Activated CD4-positive, alpha-beta T cell treated with anti-CD3 and anti-CD28 coated beads, Interleukin-2, amount 10 ng/mL, durations not matched to agents 7 days and 5 days (primary cell): ENCODE data around the gene DDX1. TPM values are rescaled to one million over a fixed set of nuclear protein-coding genes. Genes with fewer than 3 reads are reported as not detected.

Experiments used
- CTCF ChIA-PET: fragments of 350-600 bp; sonication (Branson Sonifier 250); formaldehyde crosslinking; loops from one replicate; lab custom pipeline; 2021; ENCODE audit warnings: antibody characterized with exemption; lab: Charles Lee
- POLR2A ChIA-PET: fragments of 350-600 bp; sonication (Branson Sonifier 250); formaldehyde crosslinking; loops from one replicate; lab custom pipeline; 2021; ENCODE audit warnings: antibody characterized with exemption; lab: Charles Lee
- DNase-seq: peaks from one replicate; pipeline ENCODE4 v3.0.0-alpha.2; 2020
- H3K27ac Mint-ChIP-seq: one replicate; pipeline ENCODE4 v1.8.0; 2021; ENCODE audit warnings: mild to moderate bottlenecking, moderate library complexity, mixed read lengths
- H3K27me3 Mint-ChIP-seq: one replicate; pipeline ENCODE4 v1.8.0; 2021; ENCODE audit warnings: mixed read lengths
- H3K36me3 Mint-ChIP-seq: one replicate; pipeline ENCODE4 v1.8.0; 2021; ENCODE audit warnings: low read depth, mixed read lengths
- H3K4me1 Mint-ChIP-seq: one replicate; pipeline ENCODE4 v1.8.0; 2021; ENCODE audit warnings: mixed read lengths
- H3K4me3 Mint-ChIP-seq: one replicate; pipeline ENCODE4 v1.8.0; 2021; ENCODE audit warnings: mild to moderate bottlenecking, moderate library complexity, mixed read lengths
- H3K9me3 Mint-ChIP-seq: one replicate; pipeline ENCODE4 v1.8.0; 2021; ENCODE audit warnings: mixed read lengths
- total RNA-seq, 2 experiments: library from RNA; stranded (reverse); gene quantifications; one replicate each; pipeline ENCODE4 v1.2.3, GENCODE V29; 2021

The DDX1 gene
- total RNA-seq, 2 experiments from 2014 or later: 64.1 to 65.7 TPM

DNA sequence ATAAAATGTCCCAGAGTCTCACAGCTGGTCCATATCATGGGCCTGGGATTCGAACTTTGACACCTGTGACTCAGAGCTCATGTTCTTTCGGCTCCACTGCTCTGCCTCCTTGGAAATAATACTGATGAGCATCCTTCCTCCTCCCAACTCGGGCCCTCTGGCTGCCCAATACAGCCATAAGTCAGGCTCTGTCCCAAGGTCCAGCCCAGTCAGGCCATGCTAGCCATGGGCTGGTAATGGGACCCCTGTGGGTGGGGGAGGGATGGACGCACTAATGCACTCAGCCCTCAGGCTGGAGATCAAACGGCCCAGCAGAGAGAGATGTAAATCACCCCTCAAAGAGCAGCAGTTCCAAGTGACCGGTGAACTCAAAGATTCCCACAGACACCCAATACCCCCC lies 61.1 kb downstream of the DDX1 start:
- H3K27me3 Mint-ChIP-seq: no peaks in the 10 kb centered on the region
- no peak for DNase-seq
- no peaks in the 10 kb centered on the region for H3K36me3 Mint-ChIP-seq
- CTCF ChIA-PET: no interaction called here
- H3K27ac Mint-ChIP-seq: no peak overlapping the region
- H3K4me3 Mint-ChIP-seq: no peak overlapping the region
- H3K9me3 Mint-ChIP-seq: no peaks in the 10 kb centered on the region
- POLR2A ChIA-PET: no interaction called here
- no peaks in the 10 kb centered on the region for H3K4me1 Mint-ChIP-seq

GRCh38 chr2:15653806-15654726 lies 62.4 kb downstream of the DDX1 start:
- no peaks in the 10 kb centered on the region for H3K36me3 Mint-ChIP-seq
- DNase-seq: no peak
- ChIA-PET CTCF (no interaction called here), POLR2A (no interaction called here)
- H3K9me3 Mint-ChIP-seq: no peaks in the 10 kb centered on the region
- H3K4me1 Mint-ChIP-seq: no peaks in the 10 kb centered on the region
- H3K4me3 Mint-ChIP-seq: no peak overlapping the region
- no peaks in the 10 kb centered on the region for H3K27me3 Mint-ChIP-seq
- no peak overlapping the region for H3K27ac Mint-ChIP-seq

DNA sequence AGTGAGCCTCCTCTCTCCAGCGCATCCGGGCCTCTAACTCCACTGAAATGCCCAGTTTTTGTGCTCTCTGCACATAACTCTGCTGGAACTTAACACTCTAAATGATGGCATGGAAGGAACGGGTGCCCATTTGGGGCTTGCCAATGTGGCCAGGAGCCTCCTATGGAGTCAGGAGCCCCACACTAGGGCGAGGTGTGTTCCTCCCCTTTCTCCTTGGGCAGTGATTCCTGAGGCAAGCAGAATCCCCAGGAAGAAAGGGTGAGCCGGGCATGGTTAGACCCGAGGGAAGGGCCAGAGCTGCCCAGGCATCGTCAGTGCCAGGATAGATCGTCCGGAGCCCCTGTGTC lies 63.0 kb downstream of the DDX1 start:
- no peak for DNase-seq
- no peak overlapping the region for H3K4me3 Mint-ChIP-seq
- no peaks in the 10 kb centered on the region for H3K4me1 Mint-ChIP-seq
- CTCF ChIA-PET: interaction anchor here (1.0 kb wide), 1 partner anchor 15 kb away, joined by 3 read pairs; no protein-coding TSS in a partner anchor
- no peak overlapping the region for H3K27ac Mint-ChIP-seq
- H3K27me3 Mint-ChIP-seq: peaks cover 1% of the 10 kb centered on the region
- no peaks in the 10 kb centered on the region for H3K36me3 Mint-ChIP-seq
- no peaks in the 10 kb centered on the region for H3K9me3 Mint-ChIP-seq
- POLR2A ChIA-PET: no interaction called here

GRCh38 chr2:15655123-15655887 lies 63.6 kb downstream of the DDX1 start:
- Mint-ChIP-seq H3K4me1 (no peaks in the 10 kb centered on the region), H3K27me3 (peaks cover 4% of the 10 kb centered on the region), H3K9me3 (no peaks in the 10 kb centered on the region), H3K36me3 (no peaks in the 10 kb centered on the region), H3K4me3 (no peak overlapping the region), H3K27ac (no peak overlapping the region)
- DNase-seq: no peak
- CTCF ChIA-PET: interaction anchor here (1.0 kb wide), 1 partner anchor 16 kb away, joined by 3 read pairs; no protein-coding TSS in a partner anchor
- POLR2A ChIA-PET: no interaction called here

DNA sequence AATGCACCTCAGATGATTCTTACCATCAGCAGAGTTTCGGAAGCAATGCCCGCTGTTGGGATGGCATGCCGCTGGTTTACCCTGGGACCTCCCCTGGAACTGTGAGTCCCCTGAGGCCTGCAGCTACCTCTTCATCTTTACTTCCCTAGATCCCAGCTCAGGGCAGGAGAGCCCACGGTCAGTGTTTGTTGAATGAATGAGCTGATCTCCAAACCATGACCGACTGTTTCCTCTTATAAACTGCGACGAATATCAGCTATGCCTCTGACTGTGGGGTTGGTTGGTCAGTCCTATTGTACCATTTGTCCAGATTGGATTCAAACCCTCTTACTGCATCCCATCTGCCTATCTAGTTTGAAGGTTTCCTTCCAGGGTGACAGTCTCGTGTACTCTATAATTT lies 64.4 kb downstream of the DDX1 start:
- DNase-seq: no peak
- ChIA-PET CTCF (no interaction called here), POLR2A (no interaction called here)
- no peak overlapping the region for H3K27ac Mint-ChIP-seq
- no peaks in the 10 kb centered on the region for H3K4me1 Mint-ChIP-seq
- no peaks in the 10 kb centered on the region for H3K9me3 Mint-ChIP-seq
- peaks cover 4% of the 10 kb centered on the region for H3K27me3 Mint-ChIP-seq
- H3K4me3 Mint-ChIP-seq: no peak overlapping the region
- H3K36me3 Mint-ChIP-seq: no peaks in the 10 kb centered on the region

DNA sequence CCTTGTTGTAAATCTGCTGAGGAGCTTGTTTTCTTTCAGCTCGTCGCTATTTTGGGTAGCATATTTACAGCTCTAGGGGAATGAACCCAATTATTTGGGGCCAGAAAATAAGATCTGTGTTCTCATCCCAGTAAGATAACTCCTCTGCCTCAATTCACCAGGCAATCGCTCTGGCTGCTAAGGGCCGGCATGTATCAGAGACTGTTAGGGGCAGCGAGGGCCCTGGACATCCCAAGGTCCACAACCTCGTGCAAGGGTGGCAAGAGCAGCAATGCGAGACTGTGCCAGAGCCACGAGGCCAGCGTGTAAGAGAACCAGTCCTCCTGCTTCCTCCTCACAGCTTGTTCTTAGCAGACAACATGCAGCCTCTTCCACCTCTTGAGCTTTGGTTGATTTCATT lies 66.1 kb downstream of the DDX1 start:
- Mint-ChIP-seq H3K4me3 (no peak overlapping the region), H3K4me1 (no peaks in the 10 kb centered on the region), H3K36me3 (no peaks in the 10 kb centered on the region), H3K9me3 (no peaks in the 10 kb centered on the region), H3K27me3 (peaks cover 6% of the 10 kb centered on the region), H3K27ac (no peak overlapping the region)
- DNase-seq: no peak
- POLR2A ChIA-PET: no interaction called here
- CTCF ChIA-PET: interaction anchor here (0.9 to 2.0 kb wide), 2 partner anchors 14 to 17 kb away, joined by 3 to 6 read pairs; no protein-coding TSS in a partner anchor

DNA sequence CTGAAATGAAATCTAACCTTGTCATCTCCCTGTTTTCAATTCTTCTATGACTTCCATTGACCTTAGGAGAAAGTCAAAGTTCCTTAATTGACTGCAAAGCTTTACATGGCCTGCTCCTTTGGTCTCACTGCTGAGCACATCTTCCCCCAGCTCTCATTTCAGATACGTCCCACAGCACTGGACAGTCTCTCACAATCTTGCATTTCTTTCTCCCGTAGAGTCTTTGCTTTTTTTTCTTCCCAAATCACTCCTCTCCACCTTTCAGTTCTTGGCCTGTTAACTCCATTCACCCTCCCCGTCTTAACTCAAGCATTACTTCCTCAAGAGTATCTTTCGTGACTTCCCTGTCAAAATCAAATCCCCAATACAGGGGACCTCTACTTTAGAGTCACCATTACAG lies 67.2 kb downstream of the DDX1 start:
- POLR2A ChIA-PET: no interaction called here
- H3K36me3 Mint-ChIP-seq: no peaks in the 10 kb centered on the region
- H3K27me3 Mint-ChIP-seq: peaks cover 6% of the 10 kb centered on the region
- no peak overlapping the region for H3K27ac Mint-ChIP-seq
- DNase-seq: no peak
- CTCF ChIA-PET: interaction anchor here (2.0 kb wide), 1 partner anchor 16 kb away, joined by 6 read pairs; no protein-coding TSS in a partner anchor
- no peaks in the 10 kb centered on the region for H3K4me1 Mint-ChIP-seq
- no peak overlapping the region for H3K4me3 Mint-ChIP-seq
- no peaks in the 10 kb centered on the region for H3K9me3 Mint-ChIP-seq

GRCh38 chr2:15660491-15661294 lies 69.0 kb downstream of the DDX1 start:
- ChIA-PET POLR2A (no interaction called here), CTCF (interaction anchor here (0.5 kb wide), 1 partner anchor 17 kb away, joined by 3 read pairs; no protein-coding TSS in a partner anchor)
- Mint-ChIP-seq H3K27me3 (peaks cover 6% of the 10 kb centered on the region), H3K27ac (no peak overlapping the region), H3K36me3 (no peaks in the 10 kb centered on the region), H3K9me3 (no peaks in the 10 kb centered on the region), H3K4me3 (no peak overlapping the region), H3K4me1 (no peaks in the 10 kb centered on the region)
- DNase-seq: no peak

- H3K9me3 Mint-ChIP-seq: no peaks in the 10 kb centered on the region
- ChIA-PET POLR2A (no interaction called here), CTCF (no interaction called here)
- H3K4me1 Mint-ChIP-seq: no peaks in the 10 kb centered on the region
- no peak overlapping the region for H3K4me3 Mint-ChIP-seq
- H3K27me3 Mint-ChIP-seq: peaks cover 6% of the 10 kb centered on the region
- H3K36me3 Mint-ChIP-seq: no peaks in the 10 kb centered on the region
- no peak for DNase-seq
- H3K27ac Mint-ChIP-seq: no peak overlapping the region
Observed at GRCh38 chr2:15661295-15661569, 69.6 kb downstream of the DDX1 start.

DNA sequence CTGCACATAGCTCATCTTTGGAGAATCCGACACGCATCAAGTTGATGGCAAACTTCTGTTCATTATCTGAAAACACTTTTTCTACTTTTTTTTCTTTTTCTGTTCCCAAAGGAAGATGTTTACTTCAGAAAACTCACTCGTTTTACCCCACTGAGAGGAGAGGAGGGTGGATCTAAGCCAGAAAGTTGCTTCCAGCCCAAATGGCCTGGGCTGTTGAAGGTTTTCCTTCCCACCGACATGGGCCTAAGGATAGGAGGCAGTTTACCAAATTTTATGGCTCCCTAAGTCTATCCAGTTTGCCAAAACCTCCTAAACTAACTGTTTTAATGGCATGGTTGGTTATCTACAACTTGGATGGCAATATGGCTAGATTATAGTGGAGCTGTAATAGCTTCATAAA lies 70.4 kb downstream of the DDX1 start:
- H3K27me3 Mint-ChIP-seq: peaks cover 6% of the 10 kb centered on the region
- H3K27ac Mint-ChIP-seq: no peak overlapping the region
- H3K9me3 Mint-ChIP-seq: no peaks in the 10 kb centered on the region
- H3K4me1 Mint-ChIP-seq: no peaks in the 10 kb centered on the region
- no peaks in the 10 kb centered on the region for H3K36me3 Mint-ChIP-seq
- no peak for DNase-seq
- POLR2A ChIA-PET: no interaction called here
- H3K4me3 Mint-ChIP-seq: no peak overlapping the region
- CTCF ChIA-PET: no interaction called here

DNA sequence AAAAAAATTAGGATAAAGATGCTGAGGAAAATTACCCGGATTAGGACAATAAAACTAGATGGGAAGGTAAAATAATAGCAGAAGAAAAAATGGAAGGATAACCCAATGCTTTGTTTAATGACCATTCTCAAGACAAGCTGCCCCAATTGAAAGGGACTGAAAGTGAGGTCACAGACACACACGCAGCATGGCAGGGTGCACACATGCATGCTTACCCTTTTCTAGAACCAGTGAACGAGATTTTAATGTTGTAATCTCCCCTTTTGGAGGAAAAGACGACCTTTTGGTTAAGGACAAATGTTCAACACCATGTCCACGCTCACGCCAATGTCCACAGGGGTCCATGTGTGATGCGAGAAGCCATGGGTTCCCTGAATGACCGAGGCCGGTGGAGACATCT lies 70.9 kb downstream of the DDX1 start:
- Mint-ChIP-seq H3K9me3 (no peaks in the 10 kb centered on the region), H3K27me3 (peaks cover 6% of the 10 kb centered on the region), H3K36me3 (no peaks in the 10 kb centered on the region), H3K4me3 (no peak overlapping the region), H3K27ac (no peak overlapping the region), H3K4me1 (no peaks in the 10 kb centered on the region)
- DNase-seq: no peak
- ChIA-PET POLR2A (interaction anchor here (0.6 kb wide), 1 partner anchor 15 kb away, joined by 4 read pairs; no protein-coding TSS in a partner anchor), CTCF (no interaction called here)

- DNase-seq: no peak
- H3K27me3 Mint-ChIP-seq: peaks cover 6% of the 10 kb centered on the region
- no peaks in the 10 kb centered on the region for H3K4me1 Mint-ChIP-seq
- no peak overlapping the region for H3K4me3 Mint-ChIP-seq
- H3K9me3 Mint-ChIP-seq: no peaks in the 10 kb centered on the region
- H3K36me3 Mint-ChIP-seq: no peaks in the 10 kb centered on the region
- no peak overlapping the region for H3K27ac Mint-ChIP-seq
- CTCF ChIA-PET: no interaction called here
- POLR2A ChIA-PET: no interaction called here
Observed at GRCh38 chr2:15663802-15664201, 72.1 kb downstream of the DDX1 start.
